Right hindlimb (tissue), 1 donor: ENCODE measurements around the gene UBE2D3.

ENCODE experiments used
- DNase-seq: peaks from one replicate; pipeline ENCODE4 v3.0.0-alpha.2; 2018

The UBE2D3 gene

GRCh38 chr4:102787944-102788343, 39.4 kb downstream of the UBE2D3 start:
- DNase-seq: no peak

- DNase-seq: no peak
Observed at GRCh38 chr4:102787096-102787881, 40.1 kb downstream of the UBE2D3 start.

GRCh38 chr4:102786279-102786678, 41.1 kb downstream of the UBE2D3 start:
- DNase-seq: no peak

- DNase-seq: no peak
Observed at GRCh38 chr4:102783006-102783405, 44.3 kb downstream of the UBE2D3 start.

GRCh38 chr4:102781570-102781969, 45.8 kb downstream of the UBE2D3 start:
- no peak for DNase-seq

- DNase-seq: no peak
Observed at GRCh38 chr4:102780476-102781144, 46.7 kb downstream of the UBE2D3 start.

GRCh38 chr4:102779204-102779603, 48.1 kb downstream of the UBE2D3 start:
- no peak for DNase-seq

GRCh38 chr4:102778720-102779119, 48.6 kb downstream of the UBE2D3 start:
- no peak for DNase-seq

- DNase-seq: no peak
Observed at GRCh38 chr4:102775805-102776204, 51.5 kb downstream of the UBE2D3 start.

GRCh38 chr4:102774254-102774653, 53.1 kb downstream of the UBE2D3 start:
- no peak for DNase-seq

GRCh38 chr4:102772738-102773340, 54.5 kb downstream of the UBE2D3 start:
- DNase-seq: no peak

- no peak for DNase-seq
Observed at GRCh38 chr4:102764901-102765300, 62.5 kb downstream of the UBE2D3 start.

- no peak for DNase-seq
Observed at GRCh38 chr4:102761906-102762305, 65.4 kb downstream of the UBE2D3 start.

GRCh38 chr4:102761296-102761701, 66.1 kb downstream of the UBE2D3 start:
- DNase-seq: no peak

GRCh38 chr4:102760645-102761295, 66.6 kb downstream of the UBE2D3 start, which contains the start of gene MANBA:
TSS of gene MANBA (minus strand) at chr4:102760968. CDS start at chr4:102760894, 74 bp downstream.
- DNase-seq: peak; percentile 88

GRCh38 chr4:102759831-102760644, 67.3 kb downstream of the UBE2D3 start:
- DNase-seq: peak; percentile 23

- no peak for DNase-seq
Observed at GRCh38 chr4:102758241-102759160, 68.8 kb downstream of the UBE2D3 start.

GRCh38 chr4:102757681-102758080, 69.7 kb downstream of the UBE2D3 start:
- DNase-seq: no peak

GRCh38 chr4:102754044-102754443, 73.3 kb downstream of the UBE2D3 start:
- no peak for DNase-seq

- no peak for DNase-seq
Observed at GRCh38 chr4:102751941-102752340, 75.4 kb downstream of the UBE2D3 start.
